Fibroblast of lung (primary cell): ENCODE data around the gene TAF5L.

Source experiments
- CTCF ChIP-seq, 2 donors: IDR thresholded peaks in 1 of 2; conservative IDR thresholded peaks in 1 of 2; 1 replicate in 1 of 2; 2 replicates in 1 of 2; pipeline ENCODE4 v1.5.1; 2011 to 2012; ENCODE audit warnings: low read length in 2 of 2, control low read depth in 1 of 2, inconsistent platforms in 1 of 2, low read depth in 1 of 2, mild to moderate bottlenecking in 1 of 2
- EZH2 ChIP-seq: IDR thresholded peaks from 2 replicates; pipeline ENCODE4 v1.5.1; 2012; ENCODE audit warnings: low read length, control low read depth, mild to moderate bottlenecking; ENCODE audit errors: missing control alignments

- no peak for TF ChIP-seq CTCF (conservative IDR thresholded peaks at IDR 0.05 in 1 of 2, IDR thresholded peaks at IDR 0.05 in 1 of 2; ENCODE audit: low read depth in 1 of 2, low read length in 2 of 2)
- TF ChIP-seq EZH2: no peak
Observed at GRCh38 chr1:229593800-229594199, 32.1 kb downstream of the TAF5L start.
